ENCODE data around the gene DUSP14.

DNA sequence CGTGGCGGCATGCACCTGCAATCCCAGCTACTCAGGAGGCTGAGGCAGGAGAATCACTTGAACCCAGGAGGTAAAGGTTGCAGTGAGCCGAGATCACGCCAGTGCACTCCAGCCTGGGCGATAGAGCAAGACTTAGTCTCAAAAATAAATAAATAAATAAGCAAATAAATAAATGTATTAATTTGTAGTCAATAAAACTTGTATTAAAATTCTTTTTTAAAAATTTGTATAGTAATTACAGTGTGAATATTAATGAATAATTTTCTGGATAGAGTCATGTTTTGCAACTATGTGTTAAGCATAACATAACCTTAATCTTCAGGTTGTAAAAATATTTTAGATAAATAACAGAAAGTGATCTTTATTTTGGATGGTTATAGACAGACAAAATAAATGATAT lies 27.2 kb upstream of the DUSP14 start:
- no peak for TF ChIP-seq POLR2AphosphoS5 (IDR thresholded peaks at IDR 0.05)
- TF ChIP-seq, protein P1, sequence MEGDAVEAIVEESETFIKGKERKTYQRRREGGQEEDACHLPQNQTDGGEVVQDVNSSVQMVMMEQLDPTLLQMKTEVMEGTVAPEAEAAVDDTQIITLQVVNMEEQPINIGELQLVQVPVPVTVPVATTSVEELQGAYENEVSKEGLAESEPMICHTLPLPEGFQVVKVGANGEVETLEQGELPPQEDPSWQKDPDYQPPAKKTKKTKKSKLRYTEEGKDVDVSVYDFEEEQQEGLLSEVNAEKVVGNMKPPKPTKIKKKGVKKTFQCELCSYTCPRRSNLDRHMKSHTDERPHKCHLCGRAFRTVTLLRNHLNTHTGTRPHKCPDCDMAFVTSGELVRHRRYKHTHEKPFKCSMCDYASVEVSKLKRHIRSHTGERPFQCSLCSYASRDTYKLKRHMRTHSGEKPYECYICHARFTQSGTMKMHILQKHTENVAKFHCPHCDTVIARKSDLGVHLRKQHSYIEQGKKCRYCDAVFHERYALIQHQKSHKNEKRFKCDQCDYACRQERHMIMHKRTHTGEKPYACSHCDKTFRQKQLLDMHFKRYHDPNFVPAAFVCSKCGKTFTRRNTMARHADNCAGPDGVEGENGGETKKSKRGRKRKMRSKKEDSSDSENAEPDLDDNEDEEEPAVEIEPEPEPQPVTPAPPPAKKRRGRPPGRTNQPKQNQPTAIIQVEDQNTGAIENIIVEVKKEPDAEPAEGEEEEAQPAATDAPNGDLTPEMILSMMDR (IDR thresholded peaks at IDR 0.05): no peak

Data from upper lobe of left lung (tissue), 4 donors.